Measurements from ENCODE around the gene GABRB1.

- TF ChIP-seq CTCF (IDR thresholded peaks at IDR 0.05; ENCODE audit: extremely low read depth in 1 of 2, insufficient read depth in 1 of 2, low read depth in 1 of 2, low read length in 2 of 2), result no peak
- no peak for TF ChIP-seq POLR2AphosphoS5 (IDR thresholded peaks at IDR 0.05; ENCODE audit: insufficient read depth, low read depth, low read length)
- no peak for TF ChIP-seq POLR2A (IDR thresholded peaks at IDR 0.05; ENCODE audit: low read depth, low read length)
- no peak for TF ChIP-seq JUN (IDR thresholded peaks at IDR 0.05; ENCODE audit: borderline replicate concordance, insufficient read depth, insufficient read length, low read depth)
Measured at GRCh38 chr4:47340914-47341313, 309.5 kb downstream of the GABRB1 start.

Measured in endothelial cell of umbilical vein (primary cell).